Heart left ventricle (tissue), 16 donors: ENCODE measurements around the gene RGCC. TPM values are rescaled to one million over a fixed set of nuclear protein-coding genes. Genes with fewer than 3 reads are reported as not detected.

Source experiments
- ATAC-seq, 4 donors: fragments of 200-7000 bp; cut with Tn5 transposase; one replicate each; pipeline ENCODE4 v1.9.1; 2020 to 2022; ENCODE audit warnings: moderate library complexity in 4 of 4, mild to moderate bottlenecking in 3 of 4, moderate number of reproducible peaks in 1 of 4
- DNase-seq, 5 donors: peaks; one replicate each; pipeline ENCODE4 v3.0.0-alpha.2; 2020
- H3K27ac ChIP-seq, 12 donors: fragments of 200-600 bp; sonication (generic) in 4 of 12; one replicate each; pipeline versions ENCODE4 v1.5.0 to v1.8.0; 2016 to 2022; ENCODE audit warnings: mild to moderate bottlenecking in 2 of 12
- H3K27me3 ChIP-seq, 9 donors: fragments of 200-600 bp; sonication (generic) in 2 of 9; one replicate each; pipeline versions ENCODE4 v1.5.1 to v1.8.0; 2016 to 2022; ENCODE audit warnings: mild to moderate bottlenecking in 3 of 9
- H3K36me3 ChIP-seq, 9 donors: fragments of 200-600 bp; sonication (generic) in 2 of 9; one replicate each; pipeline versions ENCODE4 v1.5.0 to v1.8.0; 2018 to 2022; ENCODE audit warnings: mild to moderate bottlenecking in 2 of 9
- H3K4me1 ChIP-seq, 12 donors: fragments of 200-600 bp; sonication (generic) in 4 of 12; one replicate each; pipeline versions ENCODE4 v1.5.0 to v1.8.0; 2016 to 2022; ENCODE audit warnings: mild to moderate bottlenecking in 3 of 12
- H3K4me3 ChIP-seq, 12 donors: fragments of 200-600 bp; sonication (generic) in 4 of 12; one replicate each; pipeline versions ENCODE4 v1.5.0 to v1.8.0; 2017 to 2022; ENCODE audit warnings: mild to moderate bottlenecking in 9 of 12, moderate library complexity in 4 of 12
- H3K9me3 ChIP-seq, 12 donors: fragments of 200-600 bp; sonication (generic) in 4 of 12; one replicate each; pipeline versions ENCODE4 v1.5.0 to v1.8.0; 2016 to 2022; ENCODE audit warnings: mild to moderate bottlenecking in 1 of 12
- CTCF ChIP-seq, 12 donors: fragments of 200-600 bp; sonication (generic) in 4 of 12; IDR thresholded peaks; one replicate each; pipeline versions ENCODE4 v1.5.0 to v1.8.0; 2018 to 2022; ENCODE audit warnings: antibody characterized with exemption in 12 of 12, mild to moderate bottlenecking in 5 of 12
- POLR2A ChIP-seq, 2 donors: fragments of 450-650 bp; IDR thresholded peaks; one replicate each; pipeline ENCODE4 v1.6.1; 2017; ENCODE audit warnings: antibody characterized with exemption in 2 of 2, mild to moderate bottlenecking in 2 of 2, moderate library complexity in 2 of 2
- WGBS, 4 donors: extraction: QIAGEN DNeasy Blood & Tissue Kit in 2 of 4; methylation state at CpG; one replicate each; pipeline versions ENCODE4 v1.1.5 to v1.1.7; 2013 to 2018; 5-methylcytosine and 5-hydroxymethylcytosine counted together
- intact Hi-C, 10 donors: fragments of 100-400 bp; cut with DNase I; formaldehyde crosslinking; loops; one replicate each; pipeline versions ENCODE4 v1.11.1 to v1.14.2; 2022
- long read RNA-seq, 3 donors: library from polyadenylated mRNA; unstranded; transcript quantifications; one replicate each; pipeline ENCODE4 v2.0.0, GENCODE V29; 2020 to 2021
- polyA plus RNA-seq, 2 donors: library from polyadenylated mRNA; stranded (reverse); fragments of 200-250 nt; gene quantifications; one replicate each; pipeline ENCODE4 v1.2.3, GENCODE V29; 2013
- total RNA-seq, 9 donors: library from RNA; depleted of rRNA in 2 of 9; stranded (reverse); fragments of >200 nt in 2 of 9; fragmentation: NEBNext Ultra II Directional in 3 of 9; extraction: Animal tissue kit (Norgen Biotek cat#: 25700) in 3 of 9; gene quantifications; one replicate each; pipeline versions ENCODE4 v1.1.0 to v1.2.4, GENCODE V29; 2016 to 2023
- donor health status: ischemic (EF 13 %, LVEDD 7.1; RV severe dilation, severe dysfunction).
- donor health status: healthy with polysubstance abuse.
- donor health status: DM: no; HTN: yes; CAD: no.
- donor health status: DM: no; HTN: no; CAD: no.
- donor health status: ischemic (EF 25% LVEDD 6.9; RV normal size, moderate dysfunction).
- donor health status: ischemic (EF 25% LVEDD 5.7; RV mildly dilated, moderate dysfunction).
- donor health status: healthy.
- donor health status: DM: yes; HTN: yes; CAD: no.
- donor health status: ischemic (EF 35%, LVEDD 5.7; RV mildly dilated, moderate dysfunction).
- donor health status: nonischemic (EF 11% LVEDD 7.7; RV severe dilation, severe dysfunction).
- donor health status: DM: yes; HTN: yes; CAD: no.
- donor health status: PGD.
- donor health status: ischemic (EF 29% LVEDD 5.4; RV normal size, mild dysfunction).
- donor health status: nonischemic (EF 23%, LVEDD 6.1; RV moderate dilation, normal function).

The RGCC gene
- 100 to 1,000 TPM in 2 of 9 donors, 10 to 100 TPM in 7; 22.9 to 228 (median 45.9) TPM for total RNA-seq
- 10 to 100 TPM; 48.9 to 57.7 TPM for polyA plus RNA-seq
- long read RNA-seq, donor 1, transcript RGCC-201 (5 exons, 960 nt) = major isoform, 43 of 45 reads
- long read RNA-seq, donor 1, partial matches to known transcripts = 0 of 45 reads
- long read RNA-seq, donor 1, other reads (novel, unspliced or antisense) = 2 of 45 reads
- long read RNA-seq, donor 2 = 0 reads
- long read RNA-seq, donor 3, transcript RGCC-201 (5 exons, 960 nt) = major isoform, 17 of 20 reads
- long read RNA-seq, donor 3, partial matches to known transcripts = 2 of 20 reads
- long read RNA-seq, donor 3, other reads (novel, unspliced or antisense) = 1 of 20 reads

- ATAC-seq = peak; percentile 70 to 93 (median 88)
- WGBS, 4 donors = 4 to 13% (median 5%) methylated on average over 29 to 92 of the region's 92 CpGs
- H3K9me3 ChIP-seq = peaks cover 0 to 2% (median 0%) of the 10 kb centered on the region in 12 donors
- H3K4me1 ChIP-seq = peaks cover 0 to 41% (median 7%) of the 10 kb centered on the region in 12 donors
- H3K27ac ChIP-seq = peak within 1 kb of the TSS; percentile 73 to 93 (median 85)
- H3K27me3 ChIP-seq = peaks cover 0 to 20% (median 8%) of the 10 kb centered on the region in 9 donors
- no peak for TF ChIP-seq CTCF (IDR thresholded peaks at IDR 0.05)
- peak in 1 of 2 donors; percentile 95 for TF ChIP-seq POLR2A (IDR thresholded peaks at IDR 0.05)
- peak; percentile 77 to 91 (median 83) for DNase-seq
- H3K36me3 ChIP-seq = peaks cover 0 to 24% (median 4%) of the 10 kb centered on the region in 9 donors
- intact Hi-C loops = loop anchor here in 5 of 10 donors (5.0 kb wide), 4 partner anchors 35 to 195 kb away; no protein-coding TSS in a partner anchor
- peak within 1 kb of the TSS; percentile 67 to 92 (median 76) for H3K4me3 ChIP-seq
Measured at GRCh38 chr13:41456768-41457588, at the start of gene RGCC. Gene RGCC (plus strand): TSS chr13:41457550. CDS start chr13:41457708, 158 bp downstream.

GRCh38 chr13:41408121-41408520 lies 49.2 kb upstream of the RGCC start:
- no peaks in the 10 kb centered on the region for H3K4me1 ChIP-seq
- ATAC-seq (no peak), DNase-seq (no peak)
- intact Hi-C loops = loop anchor here in 1 of 10 donors (5.0 kb wide), 1 partner anchor 244 kb away; no protein-coding TSS in a partner anchor
- H3K9me3 ChIP-seq = no peaks in the 10 kb centered on the region
- no peak overlapping the region for H3K27ac ChIP-seq
- TF ChIP-seq CTCF (IDR thresholded peaks at IDR 0.05) (no peak), POLR2A (IDR thresholded peaks at IDR 0.05) (no peak)
- H3K27me3 ChIP-seq = no peaks in the 10 kb centered on the region
- no peak overlapping the region for H3K4me3 ChIP-seq
- H3K36me3 ChIP-seq = no peaks in the 10 kb centered on the region

- intact Hi-C loops = loop anchor here in 1 of 10 donors (5.0 kb wide), 1 partner anchor 244 kb away; no protein-coding TSS in a partner anchor
- TF ChIP-seq CTCF (IDR thresholded peaks at IDR 0.05) = no peak
- no peak for TF ChIP-seq POLR2A (IDR thresholded peaks at IDR 0.05)
- Histone ChIP-seq H3K36me3 (no peaks in the 10 kb centered on the region), H3K27me3 (no peaks in the 10 kb centered on the region), H3K27ac (no peak overlapping the region), H3K4me1 (no peaks in the 10 kb centered on the region), H3K9me3 (no peaks in the 10 kb centered on the region), H3K4me3 (no peak overlapping the region)
- no peak for ATAC-seq
- 53 to 80% (median 63%) methylated on average over 1 of the region's 1 CpG for WGBS, 4 donors
- DNase-seq = no peak
Measured at GRCh38 chr13:41408746-41409145, 48.6 kb upstream of the RGCC start.

GRCh38 chr13:41409611-41410010 lies 47.7 kb upstream of the RGCC start:
- intact Hi-C loops = loop anchor here (2.0 to 10.0 kb wide), 3 partner anchors 243 to 245 kb away; no protein-coding TSS in a partner anchor
- DNase-seq = no peak
- Histone ChIP-seq H3K4me1 (no peaks in the 10 kb centered on the region), H3K36me3 (no peaks in the 10 kb centered on the region), H3K27me3 (no peaks in the 10 kb centered on the region), H3K27ac (no peak overlapping the region), H3K9me3 (no peaks in the 10 kb centered on the region), H3K4me3 (no peak overlapping the region)
- 75 to 81% (median 79%) methylated on average over 2 of the region's 2 CpGs for WGBS, 4 donors
- TF ChIP-seq CTCF (IDR thresholded peaks at IDR 0.05) (no peak), POLR2A (IDR thresholded peaks at IDR 0.05) (no peak)
- ATAC-seq = no peak
